ENCODE results near the gene KIAA0753.

The KIAA0753 gene

DNA sequence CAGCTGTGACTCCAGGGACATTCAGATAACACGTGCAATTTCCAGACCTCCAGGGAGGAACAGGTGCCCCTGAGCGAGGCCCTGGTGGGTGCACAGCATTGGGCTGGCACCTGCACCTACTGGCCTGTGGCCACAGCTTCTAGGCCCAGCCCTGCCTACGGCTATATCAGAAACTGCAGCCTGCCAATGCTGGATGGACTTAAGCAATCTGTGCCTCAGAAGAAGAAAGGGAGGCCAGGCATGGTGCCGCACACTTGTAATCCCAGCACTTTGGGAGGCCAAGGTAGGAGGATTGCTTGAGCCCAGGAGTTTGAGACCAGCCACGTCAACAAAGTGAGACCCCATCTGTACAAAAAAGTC is 96.5 kb downstream of the KIAA0753 start:
- DNase-seq = no peak

DNA sequence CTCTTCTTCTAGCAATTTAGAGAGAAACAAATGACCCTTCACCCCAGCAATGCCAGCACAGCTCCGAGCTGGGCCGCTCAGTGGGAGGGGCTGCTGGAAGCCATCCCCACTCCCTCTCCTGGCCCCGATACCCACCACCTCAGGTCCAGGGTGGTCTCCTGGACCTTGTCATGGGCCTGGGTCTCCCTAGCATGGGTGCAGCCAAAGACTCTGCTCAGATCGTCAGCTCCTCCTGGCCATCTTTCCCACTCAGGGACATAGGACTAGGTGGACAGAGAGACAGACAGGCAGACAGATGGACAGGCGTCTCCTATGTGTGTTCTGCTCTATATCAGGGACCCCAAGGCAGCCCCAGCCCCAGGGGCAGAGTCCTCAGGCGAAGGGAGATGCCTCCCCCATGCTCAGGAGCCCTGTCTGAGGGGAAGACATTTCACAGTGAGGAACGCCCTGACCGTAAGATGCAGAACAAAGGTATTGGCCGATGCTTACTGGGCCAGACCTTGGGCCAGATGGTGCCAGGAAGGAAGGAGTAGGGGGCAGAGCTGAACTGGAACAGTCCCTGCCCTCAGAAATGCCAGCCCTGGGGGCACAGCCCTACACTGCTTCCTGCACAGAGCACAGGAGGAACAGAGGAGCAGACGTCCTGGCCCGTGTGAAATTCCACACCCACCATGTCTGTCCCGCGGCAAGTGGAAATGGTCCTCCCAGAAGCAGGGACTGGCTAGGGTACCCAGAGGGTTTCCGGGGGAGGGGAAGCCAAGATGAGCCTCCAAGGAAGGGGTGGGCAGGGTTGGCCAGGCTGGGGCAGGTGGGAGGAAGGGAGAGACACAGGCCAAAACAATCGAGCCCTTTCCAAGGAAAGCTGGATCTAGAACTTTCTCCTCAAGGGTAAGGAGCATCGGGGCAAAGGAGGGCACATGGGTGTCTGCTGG is 97.2 kb downstream of the KIAA0753 start:
- no peak for DNase-seq

DNA sequence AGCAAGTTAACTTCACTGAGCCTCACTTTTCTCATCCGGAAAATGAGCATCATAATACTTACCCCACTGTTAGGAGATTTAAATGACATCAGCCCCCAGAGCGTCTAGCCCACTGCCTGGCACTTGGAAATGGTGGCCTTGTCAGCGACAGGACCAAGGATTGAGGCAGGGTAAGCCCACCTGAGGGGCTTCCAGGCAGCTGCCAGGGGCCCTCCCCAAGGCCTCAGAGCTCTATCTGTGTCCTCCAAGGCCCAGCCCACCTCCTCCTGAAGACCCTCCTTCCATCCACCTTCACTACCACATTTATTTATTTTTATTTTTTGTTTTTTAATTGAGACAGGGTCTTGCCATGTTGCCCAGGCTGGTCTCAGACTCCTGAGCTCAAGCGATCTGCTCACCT is 97.9 kb downstream of the KIAA0753 start:
- DNase-seq = no peak

DNA sequence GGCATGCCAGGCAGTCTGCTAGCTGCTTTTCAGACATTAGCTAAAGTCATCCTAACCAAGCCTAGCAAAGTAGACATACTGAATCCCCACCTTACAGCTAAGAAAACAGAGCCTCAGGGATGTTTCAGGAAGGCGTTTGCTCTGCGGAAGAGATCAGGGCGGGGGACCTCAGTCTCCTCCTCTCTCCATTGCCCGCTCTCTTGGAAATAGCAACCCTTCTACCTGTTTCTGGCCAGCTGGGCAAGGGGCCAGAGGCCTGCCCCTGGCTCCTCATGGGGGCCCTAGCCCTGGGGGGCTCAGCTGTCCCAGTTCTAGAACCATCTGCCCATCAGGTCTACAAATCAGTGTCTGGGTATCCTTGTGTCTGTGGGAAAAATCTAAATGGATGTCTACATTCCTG is 98.6 kb downstream of the KIAA0753 start:
- DNase-seq = no peak

DNA sequence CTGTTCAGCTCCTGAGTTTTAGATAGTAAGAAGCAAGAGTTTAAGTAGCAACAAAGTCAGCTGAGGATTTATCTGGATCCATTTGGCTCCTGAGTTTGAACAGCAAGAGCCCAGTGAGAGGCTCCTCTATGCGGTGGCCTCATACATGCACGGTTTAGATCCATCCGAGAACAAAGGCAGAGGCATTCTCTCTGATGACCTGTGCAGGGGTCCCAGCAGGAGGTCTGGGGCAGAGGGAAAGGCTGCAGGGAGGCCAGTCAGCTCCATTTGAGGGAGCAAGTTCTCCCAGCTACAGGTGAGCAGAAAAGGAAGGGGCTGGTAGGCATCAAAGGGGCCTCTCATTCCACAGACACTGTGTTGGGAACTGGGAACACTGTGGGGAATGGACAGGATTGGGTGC is 100.6 kb downstream of the KIAA0753 start:
- no peak for DNase-seq

DNA sequence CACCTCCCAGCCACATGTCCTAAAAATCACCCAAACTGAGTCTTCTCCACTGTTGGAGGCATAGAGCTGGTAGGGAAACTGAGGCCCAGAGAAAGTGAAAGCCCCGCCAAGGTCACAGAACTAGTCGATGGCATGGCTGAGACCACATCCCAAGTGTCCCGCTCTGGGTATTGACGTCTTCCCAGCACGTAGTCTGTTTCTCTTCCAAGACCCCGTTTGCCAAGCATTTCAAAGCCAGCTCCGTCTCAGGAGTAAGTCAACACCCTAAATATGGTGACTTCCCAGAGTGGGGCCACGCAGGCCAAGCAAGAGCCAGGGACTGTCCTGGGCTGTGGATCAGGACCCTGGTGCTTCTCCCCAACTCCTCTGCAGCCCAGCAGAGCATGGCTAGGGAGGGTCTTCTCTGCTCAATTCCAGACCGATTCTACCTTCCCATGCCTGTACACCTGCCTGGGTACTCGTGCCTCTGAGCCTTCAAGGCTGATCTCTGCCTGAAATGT is 103.9 kb downstream of the KIAA0753 start:
- no peak for DNase-seq

DNA sequence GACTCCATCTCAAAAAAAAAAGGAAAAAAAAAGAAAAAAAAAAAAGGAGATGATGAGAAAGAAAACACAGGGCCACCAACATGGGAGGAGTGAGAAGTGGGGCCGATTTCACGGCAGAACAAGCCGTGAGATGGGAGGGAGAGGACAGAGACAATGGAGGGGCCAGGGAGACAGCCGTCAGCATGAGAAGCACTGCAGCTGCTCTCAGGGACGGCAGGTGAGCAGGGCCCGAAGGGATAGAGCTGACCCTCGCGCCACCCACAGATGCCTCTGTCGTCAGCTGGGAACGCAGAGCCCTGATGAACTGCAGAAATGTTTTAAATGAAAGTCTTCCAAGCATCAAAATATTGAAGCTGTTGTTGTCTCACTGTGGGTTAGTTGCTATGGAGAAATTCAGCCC is 104.5 kb downstream of the KIAA0753 start:
- no peak for DNase-seq

DNA sequence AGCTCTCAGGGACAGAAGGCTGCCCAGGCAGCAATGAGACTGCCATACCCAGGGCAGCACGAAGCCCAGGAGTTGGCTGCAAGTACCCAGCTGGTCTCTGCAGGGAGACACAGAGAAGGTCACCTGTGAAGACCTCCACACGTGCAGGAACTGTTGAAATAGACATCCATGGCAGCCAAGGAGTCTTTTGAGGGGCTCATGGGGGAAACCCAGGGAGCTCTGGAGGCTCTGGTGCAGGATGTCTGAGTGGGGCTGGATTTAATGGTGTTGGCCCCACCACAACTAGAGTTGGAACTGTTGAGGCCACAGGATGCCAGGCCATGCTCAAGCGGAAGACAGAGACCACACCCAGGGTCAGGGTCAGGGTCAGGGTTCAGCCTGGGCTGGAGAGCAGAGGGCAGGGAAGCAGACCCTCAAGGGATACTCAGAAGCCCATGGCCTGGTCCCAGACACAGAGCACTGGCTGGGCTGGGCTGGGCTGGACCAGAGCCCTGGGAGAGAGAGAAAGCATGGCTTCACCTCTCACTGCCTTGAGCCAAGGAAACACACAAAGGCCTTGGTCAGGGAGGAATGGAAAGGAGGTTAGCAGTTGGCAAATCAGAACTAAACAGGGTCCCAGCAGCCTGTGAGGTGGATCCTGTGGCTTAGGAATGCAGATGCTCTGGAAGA is 105.5 kb downstream of the KIAA0753 start:
- no peak for DNase-seq

DNA sequence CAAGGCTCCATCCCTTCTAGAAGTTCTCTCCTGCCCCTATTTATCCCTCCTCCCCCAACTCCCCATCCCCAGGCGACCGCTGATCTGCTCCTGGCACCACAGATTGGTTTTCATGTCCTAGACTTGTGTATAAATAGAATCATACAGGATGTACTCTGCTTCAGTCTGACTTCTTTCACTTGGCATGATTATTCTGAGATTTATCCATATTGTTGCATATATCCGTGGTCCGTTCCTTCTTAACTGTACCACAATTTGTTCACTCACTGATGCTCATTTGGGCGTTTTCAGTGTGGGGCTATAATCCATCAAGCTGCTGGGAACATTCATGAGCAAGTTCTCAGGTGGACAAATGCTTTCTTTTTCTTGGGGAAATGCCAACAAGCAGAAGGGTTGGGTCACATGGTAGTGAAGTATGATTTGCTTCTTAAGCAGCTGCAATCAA is 108.0 kb downstream of the KIAA0753 start:
- no peak for DNase-seq

DNA sequence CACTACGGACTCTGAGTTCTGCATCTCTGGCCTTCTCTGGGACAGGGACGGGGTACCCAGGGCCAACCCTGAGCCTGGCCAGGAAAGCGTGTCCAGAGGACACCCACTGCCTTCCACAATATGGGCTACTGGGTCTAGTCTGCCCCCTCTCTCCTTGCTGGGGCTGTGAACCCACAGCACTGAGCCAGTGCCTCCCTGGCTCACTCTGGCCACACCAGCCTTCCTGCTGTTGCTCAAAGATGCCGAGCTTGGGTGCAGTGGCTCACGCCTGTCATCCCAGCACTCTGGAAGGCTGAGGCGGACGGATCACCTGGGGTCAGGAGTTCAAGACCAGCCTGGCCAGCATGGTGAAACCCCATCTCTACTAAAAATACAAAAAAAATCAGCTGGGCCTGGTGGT is 108.9 kb downstream of the KIAA0753 start:
- DNase-seq = no peak

DNA sequence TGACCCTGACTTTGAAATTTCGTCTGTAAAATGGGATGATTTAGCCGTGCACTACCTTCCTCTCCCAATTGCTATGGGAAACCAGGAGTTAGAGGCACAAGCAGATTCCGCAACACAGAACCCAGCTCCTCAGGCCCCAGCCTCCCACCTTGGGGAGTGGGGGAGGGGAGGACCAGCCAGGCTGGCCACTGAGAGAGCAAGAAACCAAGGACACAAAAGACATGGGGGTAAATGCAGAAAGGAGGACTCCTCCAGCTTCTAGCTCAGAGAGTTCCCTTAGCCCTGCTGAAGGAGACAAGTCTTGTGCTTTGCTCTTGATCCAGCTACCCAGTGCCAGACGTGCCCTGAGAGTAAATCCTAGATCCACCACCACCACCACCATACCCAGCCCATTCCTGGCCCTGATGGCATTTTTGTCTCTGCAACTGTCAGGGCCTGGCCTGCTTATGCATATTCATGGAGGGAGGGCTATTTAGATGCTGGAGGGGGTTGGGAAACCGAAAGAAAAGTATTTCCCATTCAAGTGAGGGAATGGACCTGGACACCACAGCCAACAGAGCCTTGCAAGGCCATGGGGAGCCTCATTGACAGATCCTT is 110.1 kb downstream of the KIAA0753 start:
- DNase-seq = no peak

DNA sequence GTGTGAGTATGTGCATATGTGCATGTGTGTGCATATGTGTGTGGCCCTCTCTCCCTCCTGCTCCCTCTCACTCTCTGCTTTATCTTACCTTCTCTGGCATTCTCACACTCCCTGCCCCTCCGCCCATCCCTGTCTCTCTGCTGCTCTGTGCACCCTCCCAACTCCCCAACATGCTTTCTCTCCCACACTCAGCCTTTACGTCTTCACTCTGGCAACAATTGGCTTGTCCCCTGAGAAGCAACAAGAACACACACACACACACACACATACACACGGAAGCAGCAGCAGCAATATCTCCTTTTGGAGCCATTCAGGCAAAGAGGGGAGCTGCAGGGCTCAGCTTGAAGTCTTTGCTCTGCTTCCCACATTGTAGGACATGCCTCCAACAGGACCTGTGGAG is 112.0 kb downstream of the KIAA0753 start:
- DNase-seq = no peak

Measured in activated CD4-positive, alpha-beta T cell treated with anti-CD3 and anti-CD28 coated beads for 4 hours (primary cell).